Activated naive CD4-positive, alpha-beta T cell treated with anti-CD3 and anti-CD28 coated beads, Interleukin-2, amount 50 U/mL, for 24 hours (primary cell): ENCODE measurements around the gene RLN3.
"Not testable (repeated sequence)": the region's sequence is repeated elsewhere in the genome, so short reads cannot be mapped to it uniquely, and the experiment has no call there.

ENCODE experiments used
- H3K27ac Mint-ChIP-seq: one replicate; pipeline ENCODE4 v1.8.0; 2021; ENCODE audit warnings: mild to moderate bottlenecking, mixed read lengths
- H3K27me3 Mint-ChIP-seq: one replicate; pipeline ENCODE4 v1.8.0; 2021; ENCODE audit warnings: mixed read lengths
- H3K36me3 Mint-ChIP-seq: one replicate; pipeline ENCODE4 v1.8.0; 2021; ENCODE audit warnings: mixed read lengths
- H3K4me1 Mint-ChIP-seq: one replicate; pipeline ENCODE4 v1.8.0; 2021; ENCODE audit warnings: mixed read lengths
- H3K4me3 Mint-ChIP-seq: one replicate; pipeline ENCODE4 v1.8.0; 2021; ENCODE audit warnings: mild to moderate bottlenecking, mixed read lengths
- H3K9me3 Mint-ChIP-seq: one replicate; pipeline ENCODE4 v1.8.0; 2021; ENCODE audit warnings: mixed read lengths

RLN3 gene

GRCh38 chr19:14028901-14029300, 953 bp downstream of the RLN3 start:
- Mint-ChIP-seq H3K27me3 (no peaks in the 10 kb centered on the region), H3K9me3 (no peaks in the 10 kb centered on the region), H3K4me1 (peaks cover 29% of the 10 kb centered on the region), H3K4me3 (no peak overlapping the region), H3K27ac (no peak overlapping the region), H3K36me3 (no peaks in the 10 kb centered on the region)

DNA sequence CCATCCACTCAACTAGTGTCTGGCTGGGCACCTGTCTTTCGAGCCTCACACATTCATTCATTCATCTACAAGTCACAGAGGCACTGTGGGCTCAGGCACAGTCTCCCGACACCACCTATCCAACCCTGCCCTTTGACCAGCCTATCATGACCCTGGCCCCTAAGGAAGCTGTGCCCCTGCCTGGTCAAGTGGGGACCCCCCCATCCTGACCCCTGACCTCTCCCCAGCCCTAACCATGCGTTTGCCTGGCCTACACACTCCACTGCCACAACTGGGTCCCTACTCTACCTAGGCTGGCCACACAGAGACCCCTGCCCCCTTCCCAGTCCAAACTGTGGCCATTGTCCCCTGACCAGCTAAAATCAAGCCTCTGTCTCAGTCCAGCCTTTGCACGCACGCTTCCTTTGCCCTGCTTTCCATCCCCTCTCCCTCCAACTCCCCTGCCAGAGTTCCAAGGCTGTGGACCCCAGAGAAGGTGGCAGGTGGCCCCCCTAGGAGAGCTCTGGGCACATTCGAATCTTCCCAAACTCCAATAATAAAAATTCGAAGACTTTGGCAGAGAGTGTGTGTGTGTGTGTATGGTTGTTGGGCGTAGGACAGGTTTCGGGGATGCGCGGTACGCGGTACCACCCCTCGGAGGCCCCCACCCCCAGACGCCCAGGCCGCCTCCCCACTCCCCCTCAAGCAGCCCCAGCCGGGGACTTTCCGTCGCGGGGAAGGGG, 3.2 kb downstream of the RLN3 start:
- H3K27ac Mint-ChIP-seq, result peak overlapping the region; percentile 61
- H3K9me3 Mint-ChIP-seq, result no peaks in the 10 kb centered on the region
- no peaks in the 10 kb centered on the region for H3K27me3 Mint-ChIP-seq
- peaks cover 33% of the 10 kb centered on the region for H3K4me1 Mint-ChIP-seq
- H3K36me3 Mint-ChIP-seq, result peaks cover 1% of the 10 kb centered on the region
- peak overlapping the region; percentile 93 for H3K4me3 Mint-ChIP-seq

DNA sequence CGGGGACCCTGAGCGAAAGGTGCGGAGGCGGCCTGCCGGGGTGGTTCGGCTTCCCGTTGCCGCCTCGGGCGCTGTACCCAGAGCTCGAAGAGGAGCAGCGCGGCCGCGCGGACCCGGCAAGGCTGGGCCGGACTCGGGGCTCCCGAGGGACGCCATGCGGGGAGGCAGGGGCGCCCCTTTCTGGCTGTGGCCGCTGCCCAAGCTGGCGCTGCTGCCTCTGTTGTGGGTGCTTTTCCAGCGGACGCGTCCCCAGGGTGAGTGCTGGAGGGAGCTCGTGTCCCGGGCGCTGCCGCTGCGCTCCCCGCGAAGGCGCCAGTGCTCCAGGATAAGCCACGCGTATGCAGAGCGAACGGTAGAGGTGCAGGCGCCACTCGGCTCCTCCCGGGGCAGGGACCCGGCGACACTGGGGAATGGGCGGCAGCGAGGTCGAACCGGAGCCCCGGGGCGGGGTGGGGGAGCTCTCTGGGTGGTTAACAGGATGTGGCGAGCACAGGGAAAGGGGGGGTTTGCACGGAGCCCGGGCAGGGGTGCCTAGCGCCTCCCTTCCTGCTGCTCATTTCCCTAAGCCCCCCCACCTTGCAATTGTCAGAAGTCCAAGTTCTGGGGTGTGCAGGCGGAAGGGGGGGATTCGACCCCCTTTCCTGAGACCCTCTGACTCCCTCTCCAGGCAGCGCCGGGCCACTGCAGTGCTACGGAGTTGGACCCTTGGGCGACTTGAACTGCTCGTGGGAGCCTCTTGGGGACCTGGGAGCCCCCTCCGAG, 4.0 kb downstream of the RLN3 start, which contains the start of gene IL27RA:
Gene IL27RA, plus strand, starts transcription at position 44 of the 762 bp plus-strand sequence. Its CDS starts 111 bp downstream, at position 155.
- H3K4me1 Mint-ChIP-seq, result peaks cover 35% of the 10 kb centered on the region
- H3K27me3 Mint-ChIP-seq, result no peaks in the 10 kb centered on the region
- H3K9me3 Mint-ChIP-seq, result no peaks in the 10 kb centered on the region
- H3K27ac Mint-ChIP-seq, result peak within 1 kb of the TSS; percentile 92
- H3K36me3 Mint-ChIP-seq, result peaks cover 2% of the 10 kb centered on the region
- peak within 1 kb of the TSS; percentile 93 for H3K4me3 Mint-ChIP-seq

DNA sequence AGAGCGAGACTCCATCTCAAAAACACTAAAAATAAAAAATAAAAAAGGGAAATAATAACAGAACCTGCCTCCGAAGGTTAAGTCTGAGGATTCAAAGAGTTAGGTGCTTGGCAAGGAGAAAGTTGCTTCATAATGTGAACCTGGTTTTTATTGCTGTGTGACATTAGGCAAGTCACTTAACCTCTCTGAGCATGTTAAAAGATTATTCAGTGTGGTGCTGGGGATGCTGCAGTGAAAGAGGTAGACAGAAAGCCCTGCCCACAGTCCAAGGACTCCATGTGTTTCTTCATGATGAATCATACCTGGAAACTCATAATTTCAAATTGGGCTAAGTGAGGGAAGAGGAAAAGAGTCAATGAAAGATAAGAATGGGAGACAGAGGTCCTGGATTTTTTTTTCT, 6.0 kb downstream of the RLN3 start:
- peaks cover 2% of the 10 kb centered on the region for H3K36me3 Mint-ChIP-seq
- H3K4me3 Mint-ChIP-seq, result peak overlapping the region; percentile 1
- peak overlapping the region; percentile 32 for H3K27ac Mint-ChIP-seq
- no peaks in the 10 kb centered on the region for H3K9me3 Mint-ChIP-seq
- peaks cover 38% of the 10 kb centered on the region for H3K4me1 Mint-ChIP-seq
- no peaks in the 10 kb centered on the region for H3K27me3 Mint-ChIP-seq

- H3K27ac Mint-ChIP-seq, result peak overlapping the region; percentile 35
- not testable (repeated sequence) for H3K36me3 Mint-ChIP-seq, H3K27me3 Mint-ChIP-seq, H3K9me3 Mint-ChIP-seq, H3K4me3 Mint-ChIP-seq
- H3K4me1 Mint-ChIP-seq, result peaks cover 36% of the 10 kb centered on the region
Observed at GRCh38 chr19:14035159-14035558, 7.2 kb downstream of the RLN3 start.

DNA sequence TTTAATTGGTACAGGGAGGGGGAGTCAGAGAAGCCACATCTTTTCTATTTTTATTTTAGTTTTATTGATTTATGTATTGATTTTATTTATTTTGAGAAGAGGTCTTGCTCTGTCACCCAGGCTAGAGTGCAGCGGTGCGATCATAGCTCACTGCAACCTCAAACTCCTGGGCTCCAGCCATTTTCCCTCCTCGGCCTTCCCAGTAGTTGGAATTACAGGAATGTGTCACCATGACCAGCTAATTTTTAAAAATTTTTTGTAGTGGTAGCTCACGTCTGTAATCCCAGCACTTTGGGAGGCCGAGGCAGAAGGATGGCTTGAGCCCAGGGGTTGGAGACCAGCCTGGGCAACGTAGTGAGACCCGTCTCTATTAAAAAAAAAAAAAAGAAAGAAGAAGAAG, 7.8 kb downstream of the RLN3 start:
- H3K27me3 Mint-ChIP-seq, result no peaks in the 10 kb centered on the region
- peaks cover 31% of the 10 kb centered on the region for H3K4me1 Mint-ChIP-seq
- peaks cover 2% of the 10 kb centered on the region for H3K36me3 Mint-ChIP-seq
- no peaks in the 10 kb centered on the region for H3K9me3 Mint-ChIP-seq
- H3K27ac Mint-ChIP-seq, result no peak overlapping the region
- no peak overlapping the region for H3K4me3 Mint-ChIP-seq

- H3K27me3 Mint-ChIP-seq, result no peaks in the 10 kb centered on the region
- H3K4me1 Mint-ChIP-seq, result peaks cover 12% of the 10 kb centered on the region
- peaks cover 6% of the 10 kb centered on the region for H3K36me3 Mint-ChIP-seq
- H3K27ac Mint-ChIP-seq, result peak overlapping the region; percentile 51
- H3K9me3 Mint-ChIP-seq, result no peaks in the 10 kb centered on the region
- H3K4me3 Mint-ChIP-seq, result no peak overlapping the region
Observed at GRCh38 chr19:14039181-14039580, 11.2 kb downstream of the RLN3 start.

DNA sequence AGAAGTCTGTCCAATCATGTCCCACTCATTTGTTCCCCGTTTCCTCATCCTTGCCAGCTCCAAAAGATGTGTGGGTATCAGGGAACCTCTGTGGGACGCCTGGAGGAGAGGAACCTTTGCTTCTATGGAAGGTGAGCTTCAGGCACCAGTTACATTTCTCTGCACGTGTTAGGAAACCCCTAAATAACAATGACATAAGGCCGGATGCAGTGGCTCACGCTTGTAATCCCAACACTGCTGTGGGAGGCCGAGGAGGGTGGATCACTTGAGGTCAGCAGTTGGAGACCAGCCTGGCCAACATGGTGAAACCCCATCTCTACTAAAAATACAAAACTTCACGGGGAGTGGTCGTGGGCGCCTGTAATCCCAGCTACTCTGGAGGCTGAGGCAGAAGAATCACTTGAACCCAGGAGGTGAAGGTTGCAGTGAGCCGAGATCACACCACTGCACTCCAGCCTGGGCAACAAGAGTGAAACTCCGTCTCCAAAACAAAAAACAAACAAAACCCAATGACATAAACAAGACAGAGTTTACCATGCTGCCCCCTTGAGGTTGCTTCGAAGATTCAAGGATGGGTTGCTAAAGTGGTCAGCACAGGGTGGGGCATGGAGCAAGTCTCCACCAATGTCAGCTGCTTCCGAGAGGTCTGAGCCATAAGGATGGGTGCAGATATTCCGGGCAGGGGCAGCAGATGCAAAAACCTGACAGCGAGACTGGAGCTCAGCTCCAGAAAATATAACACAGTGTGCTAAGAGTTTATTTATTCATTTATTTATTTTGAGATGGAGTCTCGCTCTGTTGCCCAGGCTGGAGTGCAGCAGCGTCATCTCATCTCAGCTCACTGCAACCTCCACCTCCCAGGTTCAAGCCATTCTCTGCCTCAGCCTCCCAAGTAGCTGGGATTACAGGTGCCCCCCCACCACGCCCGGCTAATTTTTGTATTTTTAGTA, 15.0 kb downstream of the RLN3 start:
- not testable (repeated sequence) for H3K36me3 Mint-ChIP-seq, H3K9me3 Mint-ChIP-seq, H3K4me3 Mint-ChIP-seq, H3K27me3 Mint-ChIP-seq, H3K4me1 Mint-ChIP-seq
- H3K27ac Mint-ChIP-seq, result peak overlapping the region; percentile 51

GRCh38 chr19:14047866-14048265, 19.9 kb downstream of the RLN3 start:
- not testable (repeated sequence) for H3K9me3 Mint-ChIP-seq, H3K4me1 Mint-ChIP-seq, H3K4me3 Mint-ChIP-seq, H3K27ac Mint-ChIP-seq, H3K27me3 Mint-ChIP-seq
- peaks cover 17% of the 10 kb centered on the region for H3K36me3 Mint-ChIP-seq

- H3K36me3 Mint-ChIP-seq, result peaks cover 15% of the 10 kb centered on the region
- H3K9me3 Mint-ChIP-seq, result no peaks in the 10 kb centered on the region
- H3K27me3 Mint-ChIP-seq, result no peaks in the 10 kb centered on the region
- H3K4me1 Mint-ChIP-seq, result peaks cover 6% of the 10 kb centered on the region
- H3K4me3 Mint-ChIP-seq, result no peak overlapping the region
- no peak overlapping the region for H3K27ac Mint-ChIP-seq
Observed at GRCh38 chr19:14048443-14049153, 20.6 kb downstream of the RLN3 start.

- Mint-ChIP-seq H3K27me3 (no peaks in the 10 kb centered on the region), H3K4me1 (peaks cover 10% of the 10 kb centered on the region), H3K27ac (no peak overlapping the region), H3K9me3 (no peaks in the 10 kb centered on the region), H3K4me3 (no peak overlapping the region), H3K36me3 (peaks cover 18% of the 10 kb centered on the region)
Observed at GRCh38 chr19:14050512-14050911, 22.6 kb downstream of the RLN3 start.

- H3K4me3 Mint-ChIP-seq, H3K27me3 Mint-ChIP-seq, H3K9me3 Mint-ChIP-seq, H3K4me1 Mint-ChIP-seq, H3K27ac Mint-ChIP-seq: not testable (repeated sequence)
- H3K36me3 Mint-ChIP-seq, result peaks cover 18% of the 10 kb centered on the region
Observed at GRCh38 chr19:14050961-14051360, 23.0 kb downstream of the RLN3 start.

DNA sequence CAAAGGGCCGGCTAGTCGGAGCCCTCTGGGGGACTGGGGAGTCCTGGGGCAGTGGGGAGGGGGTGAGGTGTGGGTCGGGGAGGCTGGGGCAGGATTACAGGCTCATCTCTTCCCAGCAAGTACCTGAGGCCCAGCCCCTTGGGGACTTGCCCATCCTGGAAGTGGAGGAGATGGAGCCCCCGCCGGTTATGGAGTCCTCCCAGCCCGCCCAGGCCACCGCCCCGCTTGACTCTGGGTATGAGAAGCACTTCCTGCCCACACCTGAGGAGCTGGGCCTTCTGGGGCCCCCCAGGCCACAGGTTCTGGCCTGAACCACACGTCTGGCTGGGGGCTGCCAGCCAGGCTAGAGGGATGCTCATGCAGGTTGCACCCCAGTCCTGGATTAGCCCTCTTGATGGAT, 24.0 kb downstream of the RLN3 start:
- Mint-ChIP-seq H3K27ac (peak overlapping the region; percentile 75), H3K9me3 (no peaks in the 10 kb centered on the region), H3K4me1 (peaks cover 10% of the 10 kb centered on the region), H3K36me3 (peaks cover 18% of the 10 kb centered on the region), H3K27me3 (no peaks in the 10 kb centered on the region), H3K4me3 (no peak overlapping the region)

DNA sequence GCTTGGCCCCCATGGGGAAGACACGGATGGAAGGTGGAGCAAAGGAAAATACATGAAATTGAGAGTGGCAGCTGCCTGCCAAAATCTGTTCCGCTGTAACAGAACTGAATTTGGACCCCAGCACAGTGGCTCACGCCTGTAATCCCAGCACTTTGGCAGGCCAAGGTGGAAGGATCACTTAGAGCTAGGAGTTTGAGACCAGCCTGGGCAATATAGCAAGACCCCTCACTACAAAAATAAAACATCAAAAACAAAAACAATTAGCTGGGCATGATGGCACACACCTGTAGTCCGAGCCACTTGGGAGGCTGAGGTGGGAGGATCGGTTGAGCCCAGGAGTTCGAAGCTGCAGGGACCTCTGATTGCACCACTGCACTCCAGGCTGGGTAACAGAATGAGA, 24.5 kb downstream of the RLN3 start:
- Mint-ChIP-seq H3K27me3 (no peaks in the 10 kb centered on the region), H3K4me1 (peaks cover 10% of the 10 kb centered on the region), H3K4me3 (no peak overlapping the region), H3K36me3 (peaks cover 18% of the 10 kb centered on the region), H3K27ac (peak overlapping the region; percentile 75), H3K9me3 (no peaks in the 10 kb centered on the region)

GRCh38 chr19:14053032-14053431, 25.1 kb downstream of the RLN3 start:
- Mint-ChIP-seq H3K9me3 (no peaks in the 10 kb centered on the region), H3K4me1 (peaks cover 15% of the 10 kb centered on the region), H3K4me3 (no peak overlapping the region), H3K36me3 (peaks cover 18% of the 10 kb centered on the region), H3K27ac (no peak overlapping the region), H3K27me3 (peaks cover 5% of the 10 kb centered on the region)
